NOMO-1 (cell line): ENCODE measurements around the gene TBC1D22A.

Source experiments
- DNase-seq, 2 experiments: peaks; one replicate each; lab custom pipeline; 2025; ENCODE audit not compliant: unreplicated experiment in 2 of 2; lab: John Stamatoyannopoulos, UW

TBC1D22A gene

DNA sequence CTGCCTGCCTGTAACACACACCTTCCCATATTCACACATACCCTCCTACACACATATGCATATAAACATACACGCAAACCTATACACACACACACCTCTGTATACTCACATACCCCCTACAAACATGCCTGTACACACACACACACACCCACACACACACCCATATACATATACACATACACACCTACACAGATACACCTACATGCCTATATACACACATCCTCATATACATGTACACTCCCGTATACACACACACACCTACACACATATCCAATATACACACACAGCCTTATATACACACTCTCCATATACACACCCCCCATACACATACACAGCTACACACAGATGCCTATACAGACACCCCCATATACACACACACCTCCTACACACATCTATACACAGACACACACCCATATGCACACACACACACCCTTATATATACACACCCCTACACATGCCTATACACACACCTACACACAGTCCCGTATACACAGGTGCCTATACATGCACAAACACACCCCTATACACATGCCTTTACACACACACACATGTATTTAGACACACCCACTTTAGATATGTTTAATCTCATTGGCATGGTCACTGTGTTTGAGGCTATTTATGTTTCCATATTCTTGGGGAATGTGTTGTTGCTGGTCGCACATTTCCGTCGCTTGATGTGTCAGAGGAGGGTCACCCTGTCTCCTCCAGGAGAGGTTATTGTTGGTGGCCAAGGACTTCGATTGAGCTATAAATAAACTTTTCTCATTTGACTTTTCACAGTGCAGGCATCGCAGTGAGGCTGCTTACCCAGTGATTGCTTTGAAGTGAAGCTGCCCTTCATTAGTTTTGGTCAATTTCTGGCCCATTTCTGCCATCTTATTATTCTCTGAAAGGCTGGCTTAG is 243.3 kb downstream of the TBC1D22A start:
- DNase-seq, result no peak

- DNase-seq, result no peak
These were observed 244.0 kb downstream of the TBC1D22A start for GRCh38 chr22:47006433-47006832.

DNA sequence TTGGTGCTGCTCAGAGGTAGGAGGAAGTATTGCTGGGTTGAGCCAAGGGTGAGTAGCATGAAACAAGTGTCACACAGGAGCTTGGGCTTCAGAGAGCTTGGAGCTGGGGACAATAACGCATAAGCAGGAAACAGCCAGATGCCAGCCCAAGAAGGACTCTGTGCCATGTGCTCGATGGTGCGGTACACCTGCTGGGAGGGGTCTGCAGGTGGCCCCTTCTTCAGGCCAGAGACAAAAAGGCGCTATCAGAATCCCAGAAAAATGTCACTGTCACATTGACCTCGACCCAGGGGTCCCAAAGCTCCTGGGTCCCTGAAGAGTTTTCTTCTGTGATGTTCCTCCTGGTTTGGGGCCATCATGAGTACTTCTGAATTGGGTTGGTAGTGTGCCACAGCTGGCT is 244.4 kb downstream of the TBC1D22A start:
- DNase-seq, result no peak

DNA sequence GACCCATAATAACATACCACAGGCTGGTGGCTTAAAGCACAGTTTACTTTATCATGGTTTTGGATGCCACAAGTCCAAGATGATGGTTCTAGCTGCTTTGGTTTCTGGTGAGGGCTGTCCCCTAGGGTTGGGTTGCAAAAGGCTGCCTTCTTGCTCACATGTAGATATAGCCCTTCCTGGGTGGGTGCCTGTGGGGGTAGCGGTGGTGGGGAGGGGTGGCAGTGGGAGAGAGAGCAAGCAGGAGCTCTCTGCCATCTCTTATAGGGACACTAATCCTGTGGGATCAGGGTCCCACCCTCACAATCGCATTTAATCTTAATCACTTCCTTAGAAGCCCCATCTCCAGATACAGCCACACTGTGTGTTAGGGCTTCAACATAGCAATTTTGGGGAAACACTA is 245.0 kb downstream of the TBC1D22A start:
- no peak for DNase-seq

GRCh38 chr22:47008208-47008885 is 245.9 kb downstream of the TBC1D22A start:
- DNase-seq, result no peak

GRCh38 chr22:47009304-47010101 is 247.1 kb downstream of the TBC1D22A start:
- no peak for DNase-seq

DNA sequence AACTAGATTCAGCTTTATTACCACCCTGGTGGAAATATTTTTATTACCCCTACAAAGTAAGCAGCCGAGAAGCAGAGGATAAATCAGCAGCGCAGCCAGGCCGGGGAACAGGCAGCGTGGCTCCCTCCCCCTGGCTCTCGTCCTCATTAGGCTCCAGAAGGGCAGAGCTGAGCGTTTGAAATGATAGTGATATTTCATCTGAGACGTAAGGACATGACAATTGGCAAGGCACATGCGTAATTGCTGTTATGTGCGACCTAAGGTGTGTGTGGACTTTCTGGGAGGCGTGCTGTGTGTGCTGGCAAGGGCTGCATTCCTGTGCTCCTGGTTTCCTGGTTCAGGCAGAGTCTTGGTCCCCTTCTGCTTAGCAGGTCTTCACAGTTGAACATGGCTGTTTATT is 247.8 kb downstream of the TBC1D22A start:
- no peak for DNase-seq

DNA sequence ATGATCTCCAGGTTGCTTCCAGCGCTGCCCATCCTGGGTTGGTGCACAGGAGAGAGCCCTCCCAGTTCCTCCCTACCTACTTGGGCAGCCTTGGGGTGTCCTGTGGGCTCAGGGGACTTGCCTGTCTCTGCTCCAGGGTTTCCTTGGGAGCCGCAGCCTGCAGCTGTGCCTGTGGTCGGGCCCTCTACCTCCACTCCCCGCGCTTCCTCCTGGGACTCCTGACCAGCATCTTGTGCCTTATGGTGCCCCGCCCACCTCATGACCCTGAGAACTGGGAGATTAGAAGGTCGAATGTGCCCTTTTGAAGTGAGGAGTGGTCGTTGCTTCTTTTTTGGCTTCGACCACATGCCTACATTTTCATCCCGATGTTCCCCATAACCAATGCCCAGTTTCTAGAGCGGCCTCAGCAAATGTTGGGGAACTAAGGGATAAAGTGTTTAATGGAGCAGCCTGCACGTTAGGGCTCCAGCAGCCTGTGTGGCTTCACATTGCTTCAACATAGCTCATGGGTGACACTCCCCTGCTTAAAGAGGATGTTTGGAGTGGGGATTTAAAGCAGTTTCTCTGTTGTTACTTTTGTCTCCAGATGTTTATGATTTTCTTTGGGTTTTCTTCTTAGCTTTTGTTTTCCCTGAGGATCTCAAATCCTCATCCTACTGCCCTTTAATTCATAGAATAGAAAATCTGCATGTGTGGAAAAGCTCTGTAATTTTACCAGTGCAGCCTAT is 248.8 kb downstream of the TBC1D22A start:
- no peak for DNase-seq

DNA sequence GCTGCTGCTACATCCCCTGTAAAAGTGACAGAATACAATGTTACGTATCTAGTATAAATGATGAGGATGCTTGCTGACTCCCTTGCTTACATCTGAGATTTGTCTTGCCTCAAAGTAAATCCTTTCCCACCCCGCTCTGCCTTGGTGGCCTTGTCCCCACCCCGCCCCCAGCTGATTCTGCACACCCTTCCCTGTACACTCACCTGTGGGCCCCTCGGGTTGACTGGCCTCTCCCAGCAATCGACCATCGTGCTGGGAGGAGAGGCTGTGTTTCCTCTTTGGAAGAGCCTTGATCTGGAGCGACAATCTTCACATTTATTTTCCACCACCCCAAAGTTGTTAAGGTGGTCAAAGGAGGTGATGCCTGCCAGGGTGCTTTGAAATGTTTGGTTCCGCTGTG is 249.4 kb downstream of the TBC1D22A start:
- no peak for DNase-seq

- DNase-seq, result no peak
These were observed 250.3 kb downstream of the TBC1D22A start for GRCh38 chr22:47012589-47013370.

DNA sequence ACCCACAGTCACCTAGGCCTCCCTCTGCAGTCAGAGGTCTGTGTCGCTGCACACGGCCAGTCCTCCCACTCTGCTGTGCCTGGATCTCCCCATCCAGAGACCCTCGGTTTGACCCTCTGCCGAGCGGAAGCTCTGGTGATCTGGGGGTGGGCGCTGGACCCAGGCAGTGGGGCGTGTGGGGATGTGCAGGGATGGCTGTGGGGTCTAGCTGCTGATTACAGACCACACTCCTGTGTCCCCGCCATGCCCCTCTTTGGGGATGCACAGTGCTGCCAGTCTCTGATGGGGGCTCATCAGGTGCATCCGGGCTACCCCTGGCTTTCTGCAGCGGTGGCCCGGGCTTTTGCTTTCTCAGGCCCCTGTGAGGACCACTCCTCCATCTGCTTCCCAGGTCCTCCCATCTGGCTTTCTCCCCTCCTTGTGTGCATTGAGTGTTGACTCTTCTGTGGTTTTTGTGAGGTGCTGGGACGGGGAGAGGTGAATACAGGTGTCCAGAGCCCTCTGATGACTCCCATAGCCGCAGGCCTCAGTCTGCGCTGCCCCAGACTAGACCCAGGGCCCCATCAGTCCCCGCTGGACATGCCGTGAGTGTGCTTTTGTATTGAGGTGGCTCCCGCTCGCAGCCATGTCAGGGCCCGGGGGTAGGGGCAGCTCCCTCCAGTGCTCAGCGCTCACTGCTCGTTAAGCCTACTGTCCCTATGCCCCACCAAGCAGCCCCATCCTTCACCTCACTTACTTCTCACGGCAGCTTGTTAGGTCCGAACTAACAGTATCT is 251.6 kb downstream of the TBC1D22A start:
- no peak for DNase-seq

DNA sequence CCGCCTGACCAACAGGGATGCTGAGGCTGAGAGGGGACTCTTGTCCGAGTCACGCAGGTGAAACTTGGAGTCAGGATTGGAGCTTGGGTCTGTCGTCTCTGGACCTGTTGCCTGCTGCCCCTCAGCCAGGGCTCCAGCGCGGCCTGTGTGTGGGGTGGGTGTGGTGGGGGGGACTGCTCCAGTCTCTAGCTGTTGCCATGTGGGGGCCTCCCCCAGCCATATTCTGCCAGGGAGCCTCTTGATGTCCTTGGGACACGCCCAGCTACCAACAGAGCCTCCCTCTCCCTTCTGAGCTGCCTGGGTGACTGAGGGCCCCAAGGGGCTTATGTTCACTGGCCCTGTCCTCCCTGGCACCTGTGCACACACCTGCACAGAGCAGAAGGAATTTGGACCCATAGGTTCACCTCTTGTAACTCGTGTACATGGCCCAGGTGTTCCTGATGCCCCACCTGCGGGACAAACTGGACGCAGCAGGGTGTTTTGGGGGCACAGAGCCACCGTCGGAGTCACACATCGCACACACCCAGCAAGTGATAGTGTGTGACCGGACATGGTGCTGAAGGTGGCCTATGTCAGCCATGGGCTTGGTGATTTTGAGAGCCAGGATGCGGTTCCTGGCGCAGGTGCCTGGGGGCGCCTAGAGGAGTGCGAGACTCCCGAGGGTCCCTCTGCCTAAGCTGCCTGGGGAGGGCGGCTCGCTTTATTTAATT is 252.3 kb downstream of the TBC1D22A start:
- no peak for DNase-seq

GRCh38 chr22:47015589-47016178 is 253.2 kb downstream of the TBC1D22A start:
- DNase-seq, result no peak

DNA sequence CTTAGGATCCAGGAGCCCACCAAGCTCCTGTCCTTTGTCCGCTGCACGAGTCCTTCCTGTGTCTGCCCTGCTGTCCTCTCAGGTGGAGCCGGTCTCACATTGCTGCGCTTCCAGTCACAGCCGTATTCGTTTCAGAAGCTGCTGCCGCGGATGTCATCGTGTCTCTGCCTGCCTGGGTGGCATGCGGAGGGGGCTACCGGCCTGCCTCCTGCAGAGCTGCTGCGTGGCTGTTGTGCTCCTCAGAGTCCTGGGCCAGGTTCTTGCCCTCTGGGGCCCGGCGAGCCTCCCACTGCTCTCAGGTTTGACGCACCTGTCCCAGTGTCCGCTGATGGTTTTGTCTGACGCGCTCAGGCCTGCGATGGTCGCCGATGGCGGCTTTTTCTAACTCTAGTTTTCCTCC is 254.2 kb downstream of the TBC1D22A start:
- DNase-seq, result no peak

DNA sequence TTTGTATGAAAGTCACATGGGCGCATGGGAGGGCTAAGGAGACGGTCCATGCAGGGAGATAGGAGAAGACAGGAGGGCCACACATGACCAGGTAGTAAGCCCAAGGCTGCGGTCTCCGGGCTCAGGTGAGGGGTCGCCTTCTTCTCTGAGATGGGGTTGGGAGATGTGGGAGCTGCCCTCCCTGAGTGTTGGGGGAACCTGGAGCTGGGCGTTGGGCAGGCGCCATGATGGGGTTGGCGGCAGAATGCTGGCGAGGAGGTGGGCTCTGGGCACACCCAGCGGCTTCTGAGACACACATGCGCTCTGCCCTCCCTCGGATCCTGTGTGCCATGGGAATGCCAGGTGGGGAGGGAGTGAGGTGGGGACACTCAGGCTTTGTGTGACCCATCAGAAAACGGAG is 254.8 kb downstream of the TBC1D22A start:
- no peak for DNase-seq

GRCh38 chr22:47018010-47018910 is 255.8 kb downstream of the TBC1D22A start:
- no peak for DNase-seq
